HT1080 (cell line): Measurements from ENCODE around the gene PLCD3. TPM values are rescaled to one million over a fixed set of nuclear protein-coding genes. Genes with fewer than 3 reads are reported as not detected.
A peak's percentile ranks its signal among the peaks of the same experiment; 100 is the strongest.

Experiments
- DNase-seq: peaks from one replicate; pipeline ENCODE4 v3.0.0-alpha.2; 2015; ENCODE audit warnings: low read depth
- small RNA-seq: library from RNA; depleted of rRNA; stranded (forward); fragments of <200 nt; gene quantifications from one replicate; pipeline ENCODE3, GENCODE V24; 2014
- total RNA-seq: library from RNA; depleted of rRNA; stranded (reverse); fragments of >200 nt; shearing (Covaris generic); gene quantifications from 2 replicates; pipeline ENCODE4 v1.2.3, GENCODE V29; 2014; rRNA removed

Gene PLCD3
- total RNA-seq, 1 experiment from 2014 or later, result 56.2 TPM

DNA sequence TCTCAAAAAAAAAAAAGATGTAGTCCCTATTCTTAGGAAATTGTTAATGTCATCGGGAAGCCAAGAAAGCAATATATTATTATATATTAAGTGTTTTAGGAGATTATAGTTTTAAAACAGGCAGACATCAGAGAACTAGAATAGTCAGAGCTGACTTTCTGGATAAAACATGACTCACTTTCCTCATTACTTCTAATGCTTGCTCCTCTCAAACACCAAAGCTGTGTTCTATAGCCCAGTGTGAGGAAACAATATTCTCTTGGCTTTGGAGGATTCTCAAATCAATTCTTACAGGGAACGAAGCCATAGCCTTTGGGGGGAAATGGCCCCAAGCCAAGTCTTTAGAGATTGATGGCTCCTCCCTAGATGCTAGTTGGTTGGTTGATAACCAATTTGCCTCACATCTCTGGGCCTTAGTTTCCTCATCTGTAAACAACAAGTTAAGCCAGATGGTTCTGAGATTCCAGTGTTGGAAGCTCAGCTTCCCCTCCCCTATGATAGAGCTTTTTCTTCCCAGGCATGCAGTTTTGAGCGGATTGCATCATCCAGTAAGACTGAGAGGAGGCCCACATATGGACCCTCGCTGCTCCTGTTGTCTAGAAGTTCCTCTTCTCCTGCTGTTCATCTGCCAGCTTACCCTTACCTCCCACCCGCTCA is 58.8 kb downstream of the PLCD3 start:
- DNase-seq, result no peak

DNA sequence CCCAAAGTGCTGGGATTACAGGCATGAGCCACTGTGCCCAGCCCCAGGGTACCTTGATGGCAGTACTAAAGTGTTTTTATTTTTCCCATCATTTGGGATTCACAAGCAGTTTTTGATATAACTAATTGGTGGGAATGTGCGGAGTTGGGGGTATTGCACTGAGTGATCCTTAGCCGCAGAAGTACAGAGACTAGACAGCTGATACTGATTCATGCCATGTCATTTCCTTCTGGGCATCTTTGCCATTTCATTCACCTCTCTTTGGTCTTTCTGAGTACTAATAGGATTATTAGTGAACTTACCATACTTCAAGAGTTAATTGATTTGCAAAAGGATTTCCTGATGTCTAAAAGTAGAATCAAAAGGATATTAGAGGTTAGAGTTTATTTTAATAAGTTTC is 61.5 kb downstream of the PLCD3 start:
- DNase-seq, result peak; percentile 64

DNA sequence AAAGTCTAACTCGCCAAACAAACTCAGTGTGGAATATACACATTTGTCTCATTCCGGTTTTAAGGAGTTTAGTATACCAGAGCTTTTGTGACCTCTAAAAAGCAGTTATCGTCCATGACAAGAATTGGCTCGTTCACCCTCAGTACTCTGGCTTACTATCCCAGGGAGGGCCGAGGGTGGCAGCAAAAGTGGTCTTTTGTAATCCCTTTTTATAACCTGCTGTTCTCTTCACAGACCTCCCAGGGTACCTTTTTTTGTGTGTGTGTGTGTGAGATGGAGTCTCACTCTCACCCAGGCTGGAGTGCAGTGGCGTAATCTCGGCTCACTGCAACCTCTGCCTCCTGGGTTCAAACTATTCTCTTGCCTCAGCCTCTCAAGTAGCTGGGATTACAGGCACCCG is 62.3 kb downstream of the PLCD3 start:
- no peak for DNase-seq

DNA sequence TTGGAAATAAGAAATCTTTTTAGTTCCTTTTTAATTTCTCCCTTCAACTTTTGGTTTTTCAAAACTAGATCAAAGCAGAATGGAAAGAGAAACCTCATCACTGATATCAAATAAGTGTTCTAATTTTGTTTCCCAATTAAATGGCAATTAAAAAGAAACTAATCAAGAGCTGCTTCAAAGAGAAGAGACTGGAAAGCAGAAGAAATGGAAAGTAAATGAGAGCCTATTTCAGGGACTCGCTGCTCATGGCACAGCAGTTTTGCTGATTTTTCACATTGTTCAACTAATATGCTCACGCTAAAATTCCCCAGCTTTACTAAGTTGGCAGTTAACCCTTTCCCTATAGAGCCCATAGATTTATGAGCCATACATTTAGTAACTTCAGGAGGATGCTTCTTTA is 64.7 kb downstream of the PLCD3 start:
- no peak for DNase-seq

DNA sequence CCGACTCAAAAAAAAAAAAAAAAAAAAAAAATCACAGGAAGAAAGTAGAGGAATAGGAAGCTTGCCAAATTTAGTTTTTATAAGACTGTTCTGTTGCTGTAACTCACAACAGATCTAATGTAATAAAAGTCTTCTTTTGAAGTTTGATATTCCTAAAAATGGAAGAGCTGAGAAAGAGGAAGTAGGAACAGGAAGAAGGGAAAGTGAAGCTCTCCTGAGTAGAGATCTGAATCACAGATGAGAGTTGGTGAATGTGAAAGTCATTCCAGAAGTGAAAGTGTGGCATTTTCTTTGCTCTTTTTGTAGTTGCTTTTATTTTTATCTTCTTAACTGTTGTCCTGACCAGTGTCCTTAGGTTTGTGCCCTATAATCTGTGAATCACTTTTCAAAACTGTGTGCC is 69.1 kb downstream of the PLCD3 start:
- no peak for DNase-seq

DNA sequence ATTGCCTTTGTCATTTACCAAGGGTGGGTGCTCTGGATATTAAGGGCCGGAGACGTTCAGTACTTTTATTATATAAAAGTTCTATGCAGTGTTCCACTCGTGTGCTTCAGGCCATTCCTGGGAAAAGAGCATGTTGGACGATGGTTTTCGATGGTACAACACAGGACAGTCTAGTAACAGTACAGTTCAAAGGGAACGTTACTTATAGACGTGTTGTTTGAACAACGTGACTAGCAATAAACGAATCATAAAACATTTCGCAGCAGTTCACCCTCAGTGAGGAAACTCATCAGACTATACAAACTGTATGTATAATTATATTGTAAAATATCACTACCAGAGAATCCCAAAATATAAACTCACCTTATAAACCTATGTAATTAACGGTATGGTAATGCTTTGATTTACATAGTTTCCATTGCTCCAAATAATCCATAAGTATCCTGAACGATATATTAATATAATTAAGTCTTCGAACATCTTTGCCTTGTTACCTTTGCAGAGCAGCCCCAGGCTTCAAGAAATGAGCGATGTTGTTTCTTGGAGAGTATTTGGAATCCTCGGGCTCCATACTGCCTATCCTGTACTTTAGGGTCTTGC is 70.6 kb downstream of the PLCD3 start:
- DNase-seq, result no peak

DNA sequence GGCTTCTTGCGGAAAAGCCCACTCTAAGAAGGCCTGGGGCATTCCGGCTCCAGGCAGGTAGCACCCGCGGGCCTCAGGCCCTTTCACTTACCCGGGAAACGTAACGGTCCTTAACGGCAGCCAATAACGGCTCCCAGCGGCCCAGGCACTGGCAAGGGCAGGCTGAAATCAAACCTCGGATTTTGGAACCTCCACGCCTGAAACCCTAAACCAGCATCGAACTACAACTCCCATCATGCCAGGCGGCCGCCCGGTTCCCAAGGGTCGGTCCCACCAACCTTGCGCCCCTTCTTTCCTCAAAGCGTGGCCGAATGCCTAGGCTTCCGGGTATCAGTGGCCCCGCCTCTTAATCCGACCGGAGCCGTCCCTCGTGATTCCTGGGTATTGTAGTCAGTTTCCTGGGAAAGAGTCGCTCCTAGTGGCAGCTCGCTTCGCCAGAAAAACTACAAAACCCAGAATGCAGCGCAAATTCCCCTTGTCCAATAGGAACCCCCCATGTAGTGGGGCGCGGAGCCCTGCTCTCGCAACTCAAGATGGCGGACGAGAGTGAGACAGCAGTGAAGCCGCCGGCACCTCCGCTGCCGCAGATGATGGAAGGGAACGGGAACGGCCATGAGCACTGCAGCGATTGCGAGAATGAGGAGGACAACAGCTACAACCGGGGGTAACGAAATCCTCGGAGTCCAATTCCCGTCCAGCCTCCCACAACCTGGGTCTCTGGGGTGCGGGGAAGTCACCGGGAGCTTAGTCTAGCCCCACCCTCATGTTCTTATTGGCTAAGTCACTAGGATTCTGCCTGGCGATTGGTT is 71.3 kb downstream of the PLCD3 start, which contains the start of gene NMT1:
TSS of gene NMT1 (plus strand) at position 521 of the 809 bp plus-strand sequence. CDS start at position 534, 13 bp downstream.
- peak; percentile 100 for DNase-seq

DNA sequence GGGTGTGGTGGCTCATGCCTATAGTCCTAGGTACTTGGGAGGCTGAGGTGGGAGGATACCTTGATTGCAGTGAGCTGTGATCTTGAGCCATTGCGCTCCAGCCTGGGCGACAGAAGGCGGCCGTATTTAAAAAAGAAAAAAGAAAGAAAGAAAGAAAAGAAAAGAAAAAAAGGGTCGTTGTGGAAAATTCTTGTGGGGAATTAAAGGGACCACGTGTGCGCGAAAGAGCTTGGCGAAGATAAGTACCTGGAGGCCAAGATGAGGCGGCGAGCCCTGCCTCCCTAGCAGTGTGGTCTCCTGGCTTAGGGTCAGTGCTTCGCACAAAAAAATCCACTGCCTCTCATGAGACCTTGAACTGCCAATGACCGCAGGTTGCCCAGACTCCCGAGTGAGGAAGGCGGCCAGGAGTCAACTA is 71.9 kb downstream of the PLCD3 start:
- no peak for DNase-seq

Small RNA genes within 50 kb of the gene (small RNA-seq; reads per million reads assigned to genes)
- gene MIR6784 (not detected), gene RF00019 (not detected)

Other genes with a start within 250 kb of the PLCD3 start
- gene EFTUD2, start 233.1 kb downstream of the PLCD3 start, total RNA-seq, result 122 and 137 TPM in 2 replicates
- 0.07 and 0.18 TPM in 2 replicates for gene GFAP, start 217.0 kb downstream of the PLCD3 start, total RNA-seq
- gene KIF18B, start 184.7 kb downstream of the PLCD3 start, total RNA-seq, result 13.1 and 15.9 TPM in 2 replicates
- 3.1 and 3.6 TPM in 2 replicates for gene C1QL1, start 164.2 kb downstream of the PLCD3 start, total RNA-seq
- 20.8 and 23.1 TPM in 2 replicates for gene DCAKD, start 80.9 kb downstream of the PLCD3 start, total RNA-seq
- gene NMT1, start 71.2 kb downstream of the PLCD3 start, total RNA-seq, result 85.7 and 113 TPM in 2 replicates
- 3.4 and 3.5 TPM in 2 replicates for gene ACBD4, start 3.2 kb upstream of the PLCD3 start, total RNA-seq
- 17.9 and 45.7 TPM in 2 replicates for gene HEXIM1, start 16.0 kb upstream of the PLCD3 start, total RNA-seq
- gene HEXIM2, start 29.4 kb upstream of the PLCD3 start, total RNA-seq, result 7.6 and 11.2 TPM in 2 replicates
- gene FMNL1, start 89.4 kb upstream of the PLCD3 start, total RNA-seq, result 41.4 and 64.3 TPM in 2 replicates
- not detected in 2 replicates for gene SPATA32, start 129.6 kb upstream of the PLCD3 start, total RNA-seq
- gene MAP3K14, start 184.5 kb upstream of the PLCD3 start, total RNA-seq, result 13.0 and 13.2 TPM in 2 replicates